HEK293T (cell line): ENCODE results near the gene HSCB.

Source experiments
- CTCF ChIA-PET: fragments of 350-600 bp; formaldehyde crosslinking; extraction: SDS; loops from one replicate; lab custom pipeline; 2021; ENCODE audit warnings: antibody characterized with exemption, inconsistent platforms; lab: Yijun Ruan, JAX
- POLR2A ChIA-PET: fragments of 350-600 bp; formaldehyde crosslinking; extraction: SDS; loops from one replicate; lab custom pipeline; 2020; ENCODE audit warnings: antibody characterized with exemption, inconsistent platforms; lab: Yijun Ruan, JAX
- DNase-seq: peaks from one replicate; pipeline ENCODE4 v3.0.0; 2012; ENCODE audit warnings: mixed read lengths; ENCODE audit errors: extremely low spot score
- ARNT ChIP-seq: fragments of 450-650 bp; IDR thresholded peaks from 2 replicates; pipeline ENCODE4 v1.6.1; 2017; ENCODE audit warnings: mild to moderate bottlenecking
- BHLHE40 ChIP-seq: fragments of 450-650 bp; IDR thresholded peaks from 2 replicates; pipeline ENCODE4 v1.6.1; 2016; ENCODE audit warnings: mild to moderate bottlenecking, moderate library complexity, borderline replicate concordance
- CTBP1 ChIP-seq: fragments of 450-650 bp; IDR thresholded peaks from 2 replicates; pipeline ENCODE4 v1.6.1; 2016; ENCODE audit warnings: borderline replicate concordance
- ELF4 ChIP-seq: fragments of 450-650 bp; IDR thresholded peaks from 2 replicates; pipeline ENCODE4 v1.6.1; 2017; ENCODE audit warnings: antibody characterized with exemption
- FOXA1 ChIP-seq: fragments of 450-650 bp; IDR thresholded peaks from 2 replicates; pipeline ENCODE4 v1.6.1; 2016; ENCODE audit warnings: mild to moderate bottlenecking
- FOXK2 ChIP-seq: fragments of 450-650 bp; IDR thresholded peaks from 2 replicates; pipeline ENCODE4 v1.6.1; 2016; ENCODE audit warnings: mild to moderate bottlenecking
- FOXM1 ChIP-seq: fragments of 450-650 bp; IDR thresholded peaks from 2 replicates; pipeline ENCODE4 v1.6.1; 2017; ENCODE audit warnings: mild to moderate bottlenecking, borderline replicate concordance
- HDGF ChIP-seq: fragments of 450-650 bp; IDR thresholded peaks from 2 replicates; pipeline ENCODE4 v1.6.1; 2017; ENCODE audit warnings: antibody characterized with exemption, borderline replicate concordance
- L3MBTL2 ChIP-seq: fragments of 450-650 bp; conservative IDR thresholded peaks from 2 replicates; pipeline ENCODE4 v1.6.1; 2016; ENCODE audit warnings: mild to moderate bottlenecking
- LEF1 ChIP-seq: fragments of 450-650 bp; IDR thresholded peaks from 2 replicates; pipeline ENCODE4 v1.6.1; 2017; ENCODE audit warnings: mild to moderate bottlenecking, borderline replicate concordance
- NFRKB ChIP-seq: fragments of 450-650 bp; IDR thresholded peaks from 2 replicates; pipeline ENCODE4 v1.6.1; 2016; ENCODE audit warnings: mild to moderate bottlenecking, moderate library complexity
- PKNOX1 ChIP-seq: fragments of 450-650 bp; IDR thresholded peaks from 2 replicates; pipeline ENCODE4 v1.6.1; 2016
- SP1 ChIP-seq: fragments of 450-650 bp; IDR thresholded peaks from 2 replicates; pipeline ENCODE4 v1.6.1; 2017
- SUZ12 ChIP-seq: fragments of 450-650 bp; IDR thresholded peaks from 2 replicates; pipeline ENCODE4 v1.6.1; 2016; ENCODE audit warnings: mild to moderate bottlenecking
- TARDBP ChIP-seq: fragments of 450-650 bp; IDR thresholded peaks from 2 replicates; pipeline ENCODE4 v1.6.1; 2016
- ZNF384 ChIP-seq: fragments of 450-650 bp; IDR thresholded peaks from 2 replicates; pipeline ENCODE4 v1.6.1; 2016

Gene HSCB

GRCh38 chr22:28710576-28711191 is 31.2 kb upstream of the HSCB start:
- DNase-seq: no peak
- CTCF ChIA-PET: no interaction called here
- POLR2A ChIA-PET: no interaction called here
- no peak for TF ChIP-seq NFRKB
- no peak for TF ChIP-seq ARNT
- no peak for TF ChIP-seq LEF1
- TF ChIP-seq CTBP1: no peak

GRCh38 chr22:28711341-28711740 is 30.5 kb upstream of the HSCB start:
- TF ChIP-seq ZNF384 (no peak), SUZ12 (no peak), LEF1 (no peak), TARDBP (no peak), NFRKB (no peak), BHLHE40 (no peak), SP1 (no peak), ELF4 (no peak), FOXM1 (no peak), FOXK2 (no peak), CTBP1 (no peak), L3MBTL2 (no peak), PKNOX1 (no peak), HDGF (no peak), FOXA1 (no peak), ARNT (no peak)
- CTCF ChIA-PET: no interaction called here
- DNase-seq: no peak
- POLR2A ChIA-PET: no interaction called here

- ChIA-PET CTCF (no interaction called here), POLR2A (no interaction called here)
- TF ChIP-seq NFRKB (no peak), CTBP1 (no peak), ARNT (no peak), L3MBTL2 (no peak), SUZ12 (no peak), FOXK2 (no peak), LEF1 (no peak), SP1 (no peak), TARDBP (no peak), ELF4 (no peak), FOXM1 (no peak), ZNF384 (no peak), HDGF (no peak), BHLHE40 (no peak), FOXA1 (no peak), PKNOX1 (no peak)
- no peak for DNase-seq
Measured at GRCh38 chr22:28711820-28712777, 29.7 kb upstream of the HSCB start.

GRCh38 chr22:28714043-28714628 is 27.7 kb upstream of the HSCB start:
- CTCF ChIA-PET: no interaction called here
- POLR2A ChIA-PET: interaction anchor here (1.5 kb wide), 1 partner anchor 35 kb away, joined by 3 read pairs; the partner anchor contains the start of gene TTC28
- TF ChIP-seq LEF1 (no peak), FOXA1 (no peak), FOXK2 (no peak), FOXM1 (no peak), TARDBP (no peak), PKNOX1 (no peak), ELF4 (no peak), HDGF (no peak), L3MBTL2 (no peak), ZNF384 (no peak), NFRKB (no peak)
- no peak for DNase-seq

GRCh38 chr22:28715611-28716010 is 26.2 kb upstream of the HSCB start:
- no peak for DNase-seq
- no peak for TF ChIP-seq NFRKB
- TF ChIP-seq ELF4: no peak
- TF ChIP-seq TARDBP: no peak
- no peak for TF ChIP-seq CTBP1
- no peak for TF ChIP-seq ARNT
- no peak for TF ChIP-seq L3MBTL2
- no peak for TF ChIP-seq LEF1
- no peak for TF ChIP-seq BHLHE40
- no peak for TF ChIP-seq ZNF384
- TF ChIP-seq FOXK2: no peak
- TF ChIP-seq SUZ12: no peak
- TF ChIP-seq HDGF: no peak
- TF ChIP-seq FOXA1: no peak
- TF ChIP-seq SP1: no peak
- no peak for TF ChIP-seq FOXM1
- TF ChIP-seq PKNOX1: no peak
- CTCF ChIA-PET: interaction anchor here (1.2 kb wide), 1 partner anchor 9 kb away, joined by 3 read pairs; no protein-coding TSS in a partner anchor

More at GRCh38 chr22:28715611-28716010, 26.2 kb upstream of the HSCB start:
- POLR2A ChIA-PET: interaction anchor here (1.5 kb wide), 1 partner anchor 36 kb away, joined by 3 read pairs; the partner anchor contains the start of gene TTC28
